ENCODE data around the gene PRR19. TPM values are rescaled to one million over a fixed set of nuclear protein-coding genes. Genes with fewer than 3 reads are reported as not detected.

The PRR19 gene
- total RNA-seq, 2 experiments from 2014 or later = 0.40 to 1.4 TPM

- H3K4me3 ChIP-seq (ENCODE audit: low read depth, low read length, poor library complexity, severe bottlenecking) = no peak overlapping the region
- H3K79me2 ChIP-seq (ENCODE audit: insufficient read depth, low read depth, low read length) = peaks cover 9% of the 10 kb centered on the region; the same call in 1 of the 2 replicates
- ChIA-PET POLR2A (no interaction called here), CTCF (ENCODE audit: unreplicated experiment) (no interaction called here)
- H3K9me2 ChIP-seq (ENCODE audit: insufficient read depth, low read length) = no peaks in the 10 kb centered on the region
- no peak overlapping the region for H2AFZ ChIP-seq (ENCODE audit: low read length)
- H3K9me3 ChIP-seq (ENCODE audit: low read length) = no peaks in the 10 kb centered on the region
- intact Hi-C loops (cut with micrococcal nuclease; ENCODE audit: unreplicated experiment) = no loop called here
- BruUV-seq (replicated peaks) = no TSS peak
- peaks cover 34% of the 10 kb centered on the region for H3K4me1 ChIP-seq (ENCODE audit: insufficient read depth, low read length, poor library complexity, severe bottlenecking)
- H3K36me3 ChIP-seq (ENCODE audit: insufficient read depth, low read length) = 0 out of 2 replicates have a peak, but pooled peaks cover 8% of the 10 kb centered on the region
- no peaks in the 10 kb centered on the region for H4K20me1 ChIP-seq (ENCODE audit: insufficient read depth, low read length)
- no peak overlapping the region for H3K27ac ChIP-seq (ENCODE audit: low read depth, low read length, poor library complexity, severe bottlenecking)
- DNase-seq (ENCODE audit: low spot score) = no peak
- H3K4me2 ChIP-seq (ENCODE audit: low read length) = no peak overlapping the region
- no peak for TF ChIP-seq EZH2phosphoT487 (IDR thresholded peaks at IDR 0.05; ENCODE audit: borderline replicate concordance, low read depth, low read length)
- no peak for TF ChIP-seq CTCF (conservative IDR thresholded peaks at IDR 0.05; ENCODE audit: low read length)
Observed at GRCh38 chr19:42274065-42274682, 27.8 kb upstream of the PRR19 start.

- ChIA-PET POLR2A (no interaction called here), CTCF (ENCODE audit: unreplicated experiment) (no interaction called here)
- no peak overlapping the region for H2AFZ ChIP-seq (ENCODE audit: low read length)
- no peaks in the 10 kb centered on the region for H3K9me2 ChIP-seq (ENCODE audit: insufficient read depth, low read length)
- no peak overlapping the region for H3K4me3 ChIP-seq (ENCODE audit: low read depth, low read length, poor library complexity, severe bottlenecking)
- no peak overlapping the region for H3K4me2 ChIP-seq (ENCODE audit: low read length)
- H3K36me3 ChIP-seq (ENCODE audit: insufficient read depth, low read length) = 0 out of 2 replicates have a peak, but pooled peaks cover 8% of the 10 kb centered on the region
- no peak for DNase-seq (ENCODE audit: low spot score)
- no peaks in the 10 kb centered on the region for H3K9me3 ChIP-seq (ENCODE audit: low read length)
- H3K4me1 ChIP-seq (ENCODE audit: insufficient read depth, low read length, poor library complexity, severe bottlenecking) = peaks cover 33% of the 10 kb centered on the region
- intact Hi-C loops (cut with micrococcal nuclease; ENCODE audit: unreplicated experiment) = no loop called here
- no TSS peak for BruUV-seq (replicated peaks)
- H3K79me2 ChIP-seq (ENCODE audit: insufficient read depth, low read depth, low read length) = peaks cover 2% of the 10 kb centered on the region; the same call in 1 of the 2 replicates
- TF ChIP-seq EZH2phosphoT487 (IDR thresholded peaks at IDR 0.05; ENCODE audit: borderline replicate concordance, low read depth, low read length) (no peak), CTCF (conservative IDR thresholded peaks at IDR 0.05; ENCODE audit: low read length) (no peak)
- H3K27ac ChIP-seq (ENCODE audit: low read depth, low read length, poor library complexity, severe bottlenecking) = no peak overlapping the region
- no peaks in the 10 kb centered on the region for H4K20me1 ChIP-seq (ENCODE audit: insufficient read depth, low read length)
Observed at GRCh38 chr19:42275103-42275502, 26.8 kb upstream of the PRR19 start.

GRCh38 chr19:42275517-42275916 lies 26.4 kb upstream of the PRR19 start:
- H3K9me2 ChIP-seq (ENCODE audit: insufficient read depth, low read length) = no peaks in the 10 kb centered on the region
- H2AFZ ChIP-seq (ENCODE audit: low read length) = no peak overlapping the region
- H3K36me3 ChIP-seq (ENCODE audit: insufficient read depth, low read length) = 0 out of 2 replicates have a peak, but pooled peaks cover 8% of the 10 kb centered on the region
- ChIA-PET CTCF (ENCODE audit: unreplicated experiment) (no interaction called here), POLR2A (no interaction called here)
- no peaks in the 10 kb centered on the region for H4K20me1 ChIP-seq (ENCODE audit: insufficient read depth, low read length)
- peaks cover 29% of the 10 kb centered on the region for H3K4me1 ChIP-seq (ENCODE audit: insufficient read depth, low read length, poor library complexity, severe bottlenecking)
- TF ChIP-seq EZH2phosphoT487 (IDR thresholded peaks at IDR 0.05; ENCODE audit: borderline replicate concordance, low read depth, low read length) (no peak), CTCF (conservative IDR thresholded peaks at IDR 0.05; ENCODE audit: low read length) (no peak)
- no peak overlapping the region for H3K4me3 ChIP-seq (ENCODE audit: low read depth, low read length, poor library complexity, severe bottlenecking)
- H3K9me3 ChIP-seq (ENCODE audit: low read length) = no peaks in the 10 kb centered on the region
- no peak overlapping the region for H3K27ac ChIP-seq (ENCODE audit: low read depth, low read length, poor library complexity, severe bottlenecking)
- no peak overlapping the region for H3K4me2 ChIP-seq (ENCODE audit: low read length)
- no peak for DNase-seq (ENCODE audit: low spot score)
- intact Hi-C loops (cut with micrococcal nuclease; ENCODE audit: unreplicated experiment) = no loop called here
- no peaks in the 10 kb centered on the region; the same call in 1 of the 2 replicates for H3K79me2 ChIP-seq (ENCODE audit: insufficient read depth, low read depth, low read length)
- BruUV-seq (replicated peaks) = no TSS peak
